Gastroesophageal sphincter (tissue), 2 donors: ENCODE data around the gene CRELD2.

Experiments used
- EP300 ChIP-seq: sonication (generic); formaldehyde crosslinking; IDR thresholded peaks from one replicate; pipeline ENCODE4 v1.6.1; 2017; ENCODE audit warnings: antibody characterized with exemption, mild to moderate bottlenecking
- POLR2A ChIP-seq, 2 donors: fragments of 450-650 bp; IDR thresholded peaks; one replicate each; pipeline ENCODE4 v1.6.1; 2017; ENCODE audit warnings: antibody characterized with exemption in 2 of 2, mild to moderate bottlenecking in 2 of 2, moderate library complexity in 1 of 2
- POLR2AphosphoS5 ChIP-seq: sonication (generic); formaldehyde crosslinking; IDR thresholded peaks from one replicate; pipeline ENCODE4 v1.6.1; 2017; ENCODE audit warnings: antibody characterized with exemption

GRCh38 chr22:49886346-49887063, 31.9 kb upstream of the CRELD2 start:
- no peak for TF ChIP-seq POLR2A (IDR thresholded peaks at IDR 0.05)
- no peak for TF ChIP-seq POLR2AphosphoS5
- TF ChIP-seq EP300, result no peak
